Adrenal gland (tissue), 5 donors: Measurements from ENCODE around the gene PBX2.

Experiments
- CTCF ChIP-seq, 6 experiments: fragments of 450-650 bp in 4 of 6; fragments of 200-600 bp in 2 of 6; sonication (generic) in 1 of 6; IDR thresholded peaks; 1 replicate in 5 of 6; 2 replicates in 1 of 6; pipeline versions ENCODE4 v1.5.1 to v1.8.0; 2016 to 2021; ENCODE audit warnings: antibody characterized with exemption in 6 of 6, mild to moderate bottlenecking in 2 of 6, moderate library complexity in 1 of 6
- POLR2A ChIP-seq, 2 donors: fragments of 450-650 bp; IDR thresholded peaks; one replicate each; pipeline ENCODE4 v1.6.1; 2017; ENCODE audit warnings: antibody characterized with exemption in 2 of 2, mild to moderate bottlenecking in 2 of 2, moderate library complexity in 1 of 2
- donor health status: DM: no; HTN: no; CAD: no.

- TF ChIP-seq CTCF (IDR thresholded peaks at IDR 0.05), result no peak
- no peak for TF ChIP-seq POLR2A (IDR thresholded peaks at IDR 0.05)
Measured at GRCh38 chr6:32189069-32189741, 797 bp downstream of the PBX2 start.
